Liver (tissue), 3 donors: Measurements from ENCODE around the gene FAM228B.

ENCODE experiments used
- EGR1 ChIP-seq, 2 donors: IDR thresholded peaks; 2 replicates each; pipeline ENCODE4 v1.6.1; 2016 to 2018; ENCODE audit warnings: antibody characterized with exemption in 2 of 2, low read depth in 2 of 2
- GABPA ChIP-seq, 2 donors: IDR thresholded peaks in 1 of 2; conservative IDR thresholded peaks in 1 of 2; 2 replicates each; pipeline ENCODE4 v1.6.1; 2016; ENCODE audit warnings: antibody characterized with exemption in 2 of 2, mild to moderate bottlenecking in 1 of 2, moderate library complexity in 1 of 2
- RAD21 ChIP-seq, 2 donors: IDR thresholded peaks; 2 replicates each; pipeline ENCODE4 v1.6.1; 2016; ENCODE audit warnings: antibody characterized with exemption in 2 of 2, mild to moderate bottlenecking in 2 of 2
- TAF1 ChIP-seq: conservative IDR thresholded peaks from 2 replicates; pipeline ENCODE4 v1.6.1; 2016; ENCODE audit warnings: antibody characterized with exemption, mild to moderate bottlenecking
- YY1 ChIP-seq: IDR thresholded peaks from 2 replicates; pipeline ENCODE4 v1.6.1; 2016; ENCODE audit warnings: antibody characterized with exemption, mild to moderate bottlenecking
- TF ChIP-seq, protein P1 (sequence below): fragments of 150-350 bp; IDR thresholded peaks from 2 replicates; pipeline ENCODE4 v1.5.1; 2017; ENCODE audit warnings: improper control_type of control experiment, low read depth, low read length; ENCODE audit not compliant: missing input control
- TF ChIP-seq, protein P2 (sequence below): IDR thresholded peaks from 2 replicates; pipeline ENCODE4 v1.6.1; 2016; ENCODE audit warnings: antibody characterized with exemption, mild to moderate bottlenecking
- TF ChIP-seq, protein P3 (sequence below): IDR thresholded peaks from 2 replicates; pipeline ENCODE4 v1.6.1; 2016; ENCODE audit warnings: antibody characterized with exemption
- TF ChIP-seq, protein P4 (sequence below): IDR thresholded peaks from 2 replicates; pipeline ENCODE4 v1.6.1; 2016; ENCODE audit warnings: antibody characterized with exemption
- donor health status: healthy.
- donor health status: healthy.

DNA sequence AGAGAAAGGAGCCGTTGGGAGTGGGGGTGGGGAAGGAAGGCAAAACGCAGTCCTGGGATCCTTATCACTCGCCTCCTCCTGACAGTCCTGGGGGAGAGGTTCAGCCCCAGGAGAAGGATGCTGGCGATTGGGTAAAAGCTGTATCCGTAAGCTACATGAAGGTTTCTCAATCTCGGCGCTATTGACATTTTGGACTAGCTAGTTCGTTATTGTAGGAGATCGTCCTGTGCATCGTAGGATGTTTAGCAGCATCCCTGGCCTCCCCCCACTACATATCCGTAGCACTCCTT, 38.1 kb upstream of the FAM228B start:
- TF ChIP-seq, protein P1, sequence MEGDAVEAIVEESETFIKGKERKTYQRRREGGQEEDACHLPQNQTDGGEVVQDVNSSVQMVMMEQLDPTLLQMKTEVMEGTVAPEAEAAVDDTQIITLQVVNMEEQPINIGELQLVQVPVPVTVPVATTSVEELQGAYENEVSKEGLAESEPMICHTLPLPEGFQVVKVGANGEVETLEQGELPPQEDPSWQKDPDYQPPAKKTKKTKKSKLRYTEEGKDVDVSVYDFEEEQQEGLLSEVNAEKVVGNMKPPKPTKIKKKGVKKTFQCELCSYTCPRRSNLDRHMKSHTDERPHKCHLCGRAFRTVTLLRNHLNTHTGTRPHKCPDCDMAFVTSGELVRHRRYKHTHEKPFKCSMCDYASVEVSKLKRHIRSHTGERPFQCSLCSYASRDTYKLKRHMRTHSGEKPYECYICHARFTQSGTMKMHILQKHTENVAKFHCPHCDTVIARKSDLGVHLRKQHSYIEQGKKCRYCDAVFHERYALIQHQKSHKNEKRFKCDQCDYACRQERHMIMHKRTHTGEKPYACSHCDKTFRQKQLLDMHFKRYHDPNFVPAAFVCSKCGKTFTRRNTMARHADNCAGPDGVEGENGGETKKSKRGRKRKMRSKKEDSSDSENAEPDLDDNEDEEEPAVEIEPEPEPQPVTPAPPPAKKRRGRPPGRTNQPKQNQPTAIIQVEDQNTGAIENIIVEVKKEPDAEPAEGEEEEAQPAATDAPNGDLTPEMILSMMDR = no peak
- TF ChIP-seq TAF1 = no peak
- TF ChIP-seq RAD21 (IDR thresholded peaks at IDR 0.05) = no peak
- TF ChIP-seq, protein P2, sequence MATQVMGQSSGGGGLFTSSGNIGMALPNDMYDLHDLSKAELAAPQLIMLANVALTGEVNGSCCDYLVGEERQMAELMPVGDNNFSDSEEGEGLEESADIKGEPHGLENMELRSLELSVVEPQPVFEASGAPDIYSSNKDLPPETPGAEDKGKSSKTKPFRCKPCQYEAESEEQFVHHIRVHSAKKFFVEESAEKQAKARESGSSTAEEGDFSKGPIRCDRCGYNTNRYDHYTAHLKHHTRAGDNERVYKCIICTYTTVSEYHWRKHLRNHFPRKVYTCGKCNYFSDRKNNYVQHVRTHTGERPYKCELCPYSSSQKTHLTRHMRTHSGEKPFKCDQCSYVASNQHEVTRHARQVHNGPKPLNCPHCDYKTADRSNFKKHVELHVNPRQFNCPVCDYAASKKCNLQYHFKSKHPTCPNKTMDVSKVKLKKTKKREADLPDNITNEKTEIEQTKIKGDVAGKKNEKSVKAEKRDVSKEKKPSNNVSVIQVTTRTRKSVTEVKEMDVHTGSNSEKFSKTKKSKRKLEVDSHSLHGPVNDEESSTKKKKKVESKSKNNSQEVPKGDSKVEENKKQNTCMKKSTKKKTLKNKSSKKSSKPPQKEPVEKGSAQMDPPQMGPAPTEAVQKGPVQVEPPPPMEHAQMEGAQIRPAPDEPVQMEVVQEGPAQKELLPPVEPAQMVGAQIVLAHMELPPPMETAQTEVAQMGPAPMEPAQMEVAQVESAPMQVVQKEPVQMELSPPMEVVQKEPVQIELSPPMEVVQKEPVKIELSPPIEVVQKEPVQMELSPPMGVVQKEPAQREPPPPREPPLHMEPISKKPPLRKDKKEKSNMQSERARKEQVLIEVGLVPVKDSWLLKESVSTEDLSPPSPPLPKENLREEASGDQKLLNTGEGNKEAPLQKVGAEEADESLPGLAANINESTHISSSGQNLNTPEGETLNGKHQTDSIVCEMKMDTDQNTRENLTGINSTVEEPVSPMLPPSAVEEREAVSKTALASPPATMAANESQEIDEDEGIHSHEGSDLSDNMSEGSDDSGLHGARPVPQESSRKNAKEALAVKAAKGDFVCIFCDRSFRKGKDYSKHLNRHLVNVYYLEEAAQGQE = no peak
- TF ChIP-seq, protein P3, sequence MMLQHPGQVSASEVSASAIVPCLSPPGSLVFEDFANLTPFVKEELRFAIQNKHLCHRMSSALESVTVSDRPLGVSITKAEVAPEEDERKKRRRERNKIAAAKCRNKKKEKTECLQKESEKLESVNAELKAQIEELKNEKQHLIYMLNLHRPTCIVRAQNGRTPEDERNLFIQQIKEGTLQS = no peak
- TF ChIP-seq, protein P4, sequence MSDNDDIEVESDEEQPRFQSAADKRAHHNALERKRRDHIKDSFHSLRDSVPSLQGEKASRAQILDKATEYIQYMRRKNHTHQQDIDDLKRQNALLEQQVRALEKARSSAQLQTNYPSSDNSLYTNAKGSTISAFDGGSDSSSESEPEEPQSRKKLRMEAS = no peak
- no peak for TF ChIP-seq YY1
- no peak for TF ChIP-seq EGR1 (IDR thresholded peaks at IDR 0.05; ENCODE audit: low read depth in 2 of 2)
- TF ChIP-seq GABPA (IDR thresholded peaks at IDR 0.05 in 1 of 2, conservative IDR thresholded peaks at IDR 0.05 in 1 of 2) = no peak
